T-cell (primary cell): ENCODE measurements around the gene SSR4. TPM values are rescaled to one million over a fixed set of nuclear protein-coding genes. Genes with fewer than 3 reads are reported as not detected.

Experiments
- ATAC-seq, 4 experiments: fragments of 200-7000 bp in 3 of 4; fragments of 150-1000 bp in 1 of 4; cut with Tn5 transposase; replicated peaks in 1 of 4; 1 replicate in 3 of 4; 2 replicates in 1 of 4; pipeline ENCODE4 v1.10.0; 2021; ENCODE audit warnings: moderate library complexity in 3 of 4, mild to moderate bottlenecking in 2 of 4, moderate number of reproducible peaks in 1 of 4
- CTCF ChIA-PET, 2 donors: fragments of 300-600 bp; sonication (Branson Sonifier 250); formaldehyde crosslinking; loops; one replicate each; lab custom pipeline; 2022; ENCODE audit warnings: antibody characterized with exemption in 2 of 2; lab: Charles Lee
- POLR2A ChIA-PET, 2 donors: fragments of 300-600 bp; sonication (Branson Sonifier 250); formaldehyde crosslinking; loops; one replicate each; lab custom pipeline; 2022; ENCODE audit warnings: antibody characterized with exemption in 2 of 2; lab: Charles Lee
- DNase-seq, 35 experiments: peaks; one replicate each; pipeline versions ENCODE4 v3.0.0 to v3.0.0-alpha.2; 2013 to 2023
- H3K27ac ChIP-seq: one replicate; pipeline ENCODE4 v1.5.1; 2013; ENCODE audit warnings: low read length
- H3K27me3 ChIP-seq, 2 experiments: replicated peaks in 1 of 2; 1 replicate in 1 of 2; 2 replicates in 1 of 2; pipeline versions ENCODE4 v1.6.1 to v1.7.0; 2013; ENCODE audit warnings: low read length in 1 of 2, mixed read lengths in 1 of 2; ENCODE audit not compliant: control insufficient read depth in 2 of 2, insufficient read depth in 2 of 2; ENCODE audit errors: extremely low read depth in 1 of 2
- H3K36me3 ChIP-seq, 2 donors: 1 replicate in 1 of 2; 2 replicates in 1 of 2; pipeline versions ENCODE4 v1.6.1 to v1.7.0; 2013; ENCODE audit warnings: low read length in 1 of 2; ENCODE audit not compliant: control insufficient read depth in 2 of 2, insufficient read depth in 1 of 2; ENCODE audit errors: extremely low read depth in 1 of 2
- H3K4me1 ChIP-seq, 2 experiments: 1 replicate in 1 of 2; 2 replicates in 1 of 2; pipeline versions ENCODE4 v1.6.1 to v1.7.0; 2013; ENCODE audit warnings: low read length in 2 of 2, mixed read lengths in 1 of 2; ENCODE audit not compliant: insufficient read depth in 2 of 2, control insufficient read depth in 1 of 2; ENCODE audit errors: extremely low read depth in 1 of 2
- H3K4me3 ChIP-seq, 2 donors: 1 replicate in 1 of 2; 2 replicates in 1 of 2; pipeline versions ENCODE4 v1.5.1 to v1.7.0; 2013; ENCODE audit warnings: mild to moderate bottlenecking in 2 of 2, low read length in 1 of 2, moderate library complexity in 1 of 2; ENCODE audit not compliant: control insufficient read depth in 1 of 2; ENCODE audit errors: extremely low read depth in 1 of 2
- H3K9me3 ChIP-seq: 2 replicates; pipeline ENCODE4 v1.7.0; 2013
- H3K27ac Mint-ChIP-seq, 2 donors: one replicate each; pipeline ENCODE4 v1.8.0; 2020 to 2021; ENCODE audit warnings: mild to moderate bottlenecking in 2 of 2, mixed read lengths in 2 of 2
- H3K27me3 Mint-ChIP-seq, 2 donors: one replicate each; pipeline ENCODE4 v1.8.0; 2021 to 2022; ENCODE audit warnings: mixed read lengths in 2 of 2
- H3K36me3 Mint-ChIP-seq: one replicate; pipeline ENCODE4 v1.8.0; 2021; ENCODE audit warnings: mixed read lengths
- H3K4me1 Mint-ChIP-seq, 3 donors: one replicate each; pipeline ENCODE4 v1.8.0; 2020 to 2022; ENCODE audit warnings: mixed read lengths in 3 of 3, mild to moderate bottlenecking in 1 of 3
- H3K4me3 Mint-ChIP-seq, 3 donors: one replicate each; pipeline ENCODE4 v1.8.0; 2020 to 2022; ENCODE audit warnings: mild to moderate bottlenecking in 3 of 3, mixed read lengths in 3 of 3, moderate library complexity in 3 of 3
- H3K9me3 Mint-ChIP-seq, 3 donors: one replicate each; pipeline ENCODE4 v1.8.0; 2020 to 2022; ENCODE audit warnings: mixed read lengths in 3 of 3
- WGBS: methylation state at CpG from one replicate; pipeline ENCODE4 v1.1.5; 2013; ENCODE audit warnings: missing lambda C conversion rate; ENCODE audit not compliant: insufficient coverage; 5-methylcytosine and 5-hydroxymethylcytosine counted together
- total RNA-seq, 35 experiments: library from RNA in 6 of 35; stranded (reverse) in 6 of 35; fragments of 120-200 nt in 1 of 35; gene quantifications; one replicate each; pipeline versions ENCODE4 v1.2.1 to v1.2.4 and lab custom pipeline; 2013 to 2026

The SSR4 gene
- total RNA-seq, 5 donors from 2014 or later (not counting 1 experiment from before 2014, with no cell fraction given) = 179 to 221 (median 209) TPM

DNA sequence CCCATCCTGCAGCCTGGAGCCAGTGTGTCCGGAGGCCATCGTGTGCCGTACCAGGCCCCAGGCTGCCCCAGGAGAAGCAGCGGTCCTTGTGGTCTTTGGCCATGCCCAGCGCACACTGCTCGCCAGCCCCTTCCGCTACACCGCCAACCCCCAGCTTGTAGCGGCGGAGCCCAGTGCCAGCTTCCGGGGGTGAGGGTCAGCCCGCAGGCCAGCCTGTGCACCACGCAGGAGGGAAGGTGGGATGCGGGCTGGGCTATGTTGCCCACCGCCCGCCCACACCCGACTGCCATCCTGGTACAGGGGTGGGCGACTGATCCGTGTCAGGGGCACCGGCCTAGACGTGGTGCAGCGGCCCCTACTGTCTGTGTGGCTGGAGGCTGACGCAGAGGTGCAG, 21.3 kb upstream of the SSR4 start:
- no peak overlapping the region for H3K4me3 Mint-ChIP-seq
- CTCF ChIA-PET = interaction anchor here in 1 of 2 donors (0.7 kb wide), 1 partner anchor 10 kb away, joined by 3 read pairs; no protein-coding TSS in a partner anchor
- H3K36me3 Mint-ChIP-seq = no peaks in the 10 kb centered on the region
- no peak for DNase-seq
- 100% methylated on average over 3 of the region's 23 CpGs for WGBS
- POLR2A ChIA-PET = no interaction called here
- H3K4me1 Mint-ChIP-seq = no peaks in the 10 kb centered on the region
- H3K4me3 ChIP-seq = no peak overlapping the region
- no peaks in the 10 kb centered on the region for H3K9me3 ChIP-seq
- H3K27me3 ChIP-seq = peaks cover 0 to 10% of the 10 kb centered on the region in 2 experiments
- no peaks in the 10 kb centered on the region for H3K27me3 Mint-ChIP-seq
- H3K36me3 ChIP-seq = no peaks in the 10 kb centered on the region
- no peak overlapping the region for H3K27ac Mint-ChIP-seq
- no peak for ATAC-seq
- H3K9me3 Mint-ChIP-seq = no peaks in the 10 kb centered on the region
- peaks cover 0 to 4% of the 10 kb centered on the region in 2 experiments for H3K4me1 ChIP-seq
- no peak overlapping the region for H3K27ac ChIP-seq

DNA sequence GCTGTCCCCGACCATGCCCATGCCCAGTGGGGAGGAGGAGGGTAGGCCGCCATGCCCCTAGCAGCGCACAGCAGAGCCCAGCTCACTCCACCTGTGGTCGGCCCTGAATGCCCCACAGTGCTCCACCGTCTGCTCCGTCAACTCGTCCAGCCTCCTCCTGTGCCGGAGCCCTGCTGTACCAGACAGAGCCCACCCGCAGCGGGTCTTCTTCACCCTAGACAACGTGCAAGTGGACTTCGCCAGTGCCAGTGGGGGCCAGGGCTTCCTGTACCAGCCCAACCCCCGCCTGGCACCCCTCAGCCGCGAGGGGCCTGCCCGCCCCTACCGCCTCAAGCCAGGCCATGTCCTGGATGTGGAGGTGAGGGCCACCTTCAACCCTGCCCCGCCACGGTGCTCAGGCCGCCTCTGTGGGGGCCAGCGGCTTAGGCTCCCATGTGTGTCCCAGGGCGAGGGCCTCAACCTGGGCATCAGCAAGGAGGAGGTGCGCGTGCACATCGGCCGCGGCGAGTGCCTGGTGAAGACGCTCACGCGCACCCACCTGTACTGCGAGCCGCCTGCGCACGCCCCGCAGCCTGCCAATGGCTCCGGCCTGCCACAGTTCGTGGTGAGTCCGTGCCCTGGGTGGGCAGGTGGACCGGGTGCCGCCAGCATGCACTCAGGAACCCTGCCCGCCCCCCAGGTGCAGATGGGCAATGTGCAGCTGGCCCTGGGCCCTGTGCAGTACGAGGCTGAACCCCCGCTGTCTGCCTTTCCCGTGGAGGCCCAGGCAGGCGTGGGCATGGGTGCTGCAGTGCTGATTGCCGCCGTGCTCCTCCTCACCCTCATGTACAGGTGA, 20.5 kb upstream of the SSR4 start:
- H3K27me3 ChIP-seq = peaks cover 0 to 15% of the 10 kb centered on the region in 2 experiments
- H3K27ac ChIP-seq = no peak overlapping the region
- Mint-ChIP-seq H3K4me3 (no peak overlapping the region), H3K9me3 (no peaks in the 10 kb centered on the region), H3K36me3 (no peaks in the 10 kb centered on the region), H3K4me1 (no peaks in the 10 kb centered on the region), H3K27me3 (no peaks in the 10 kb centered on the region), H3K27ac (no peak overlapping the region)
- no peak for DNase-seq
- no peaks in the 10 kb centered on the region for H3K4me1 ChIP-seq
- H3K9me3 ChIP-seq = no peaks in the 10 kb centered on the region
- ChIA-PET CTCF (no interaction called here), POLR2A (no interaction called here)
- H3K4me3 ChIP-seq = no peak overlapping the region
- ATAC-seq = no peak
- 91% methylated on average over 23 of the region's 48 CpGs for WGBS
- no peaks in the 10 kb centered on the region for H3K36me3 ChIP-seq

DNA sequence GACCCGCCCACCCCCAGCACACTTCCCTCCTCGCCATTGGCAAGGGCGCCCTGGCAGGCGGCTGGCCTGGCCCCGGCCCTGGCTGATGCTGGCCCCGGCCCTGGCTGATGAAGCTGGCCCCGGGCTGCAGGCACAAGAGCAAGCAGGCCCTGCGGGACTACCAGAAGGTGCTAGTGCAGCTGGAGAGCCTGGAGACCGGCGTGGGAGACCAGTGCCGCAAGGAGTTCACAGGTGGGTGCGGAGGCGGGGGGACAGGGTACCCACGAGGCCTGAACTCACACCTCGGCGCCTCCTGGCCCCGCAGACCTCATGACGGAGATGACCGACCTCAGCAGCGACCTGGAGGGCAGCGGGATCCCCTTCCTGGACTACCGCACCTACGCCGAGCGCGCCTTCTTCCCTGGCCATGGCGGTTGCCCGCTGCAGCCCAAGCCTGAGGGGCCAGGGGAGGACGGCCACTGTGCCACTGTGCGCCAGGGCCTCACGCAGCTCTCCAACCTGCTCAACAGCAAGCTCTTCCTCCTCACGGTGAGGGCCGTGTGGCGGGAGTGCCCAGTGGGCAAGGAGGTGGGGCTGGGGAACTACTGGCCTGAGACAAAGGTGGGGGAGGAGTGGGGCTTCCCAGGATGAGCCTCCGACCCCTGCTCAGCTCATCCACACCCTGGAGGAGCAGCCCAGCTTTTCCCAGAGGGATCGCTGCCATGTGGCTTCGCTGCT, 19.7 kb upstream of the SSR4 start:
- ATAC-seq = no peak
- Mint-ChIP-seq H3K27ac (no peak overlapping the region), H3K9me3 (no peaks in the 10 kb centered on the region), H3K4me3 (no peak overlapping the region), H3K4me1 (peaks cover 0 to under 1% (median 0%) of the 10 kb centered on the region in 3 donors), H3K36me3 (no peaks in the 10 kb centered on the region), H3K27me3 (peaks cover 0 to 1% of the 10 kb centered on the region in 2 donors)
- DNase-seq = peak in 1 of 35 experiments; percentile 0
- H3K9me3 ChIP-seq = no peaks in the 10 kb centered on the region
- H3K27ac ChIP-seq = no peak overlapping the region
- CTCF ChIA-PET = interaction anchor here in 1 of 2 donors (1.1 kb wide), 1 partner anchor 11 kb away, joined by 3 read pairs; no protein-coding TSS in a partner anchor
- H3K36me3 ChIP-seq = no peaks in the 10 kb centered on the region
- H3K4me1 ChIP-seq = no peaks in the 10 kb centered on the region
- H3K27me3 ChIP-seq = peaks cover 0 to 19% of the 10 kb centered on the region in 2 experiments
- POLR2A ChIA-PET = no interaction called here
- no peak overlapping the region for H3K4me3 ChIP-seq
- 100% methylated on average over 3 of the region's 37 CpGs for WGBS

DNA sequence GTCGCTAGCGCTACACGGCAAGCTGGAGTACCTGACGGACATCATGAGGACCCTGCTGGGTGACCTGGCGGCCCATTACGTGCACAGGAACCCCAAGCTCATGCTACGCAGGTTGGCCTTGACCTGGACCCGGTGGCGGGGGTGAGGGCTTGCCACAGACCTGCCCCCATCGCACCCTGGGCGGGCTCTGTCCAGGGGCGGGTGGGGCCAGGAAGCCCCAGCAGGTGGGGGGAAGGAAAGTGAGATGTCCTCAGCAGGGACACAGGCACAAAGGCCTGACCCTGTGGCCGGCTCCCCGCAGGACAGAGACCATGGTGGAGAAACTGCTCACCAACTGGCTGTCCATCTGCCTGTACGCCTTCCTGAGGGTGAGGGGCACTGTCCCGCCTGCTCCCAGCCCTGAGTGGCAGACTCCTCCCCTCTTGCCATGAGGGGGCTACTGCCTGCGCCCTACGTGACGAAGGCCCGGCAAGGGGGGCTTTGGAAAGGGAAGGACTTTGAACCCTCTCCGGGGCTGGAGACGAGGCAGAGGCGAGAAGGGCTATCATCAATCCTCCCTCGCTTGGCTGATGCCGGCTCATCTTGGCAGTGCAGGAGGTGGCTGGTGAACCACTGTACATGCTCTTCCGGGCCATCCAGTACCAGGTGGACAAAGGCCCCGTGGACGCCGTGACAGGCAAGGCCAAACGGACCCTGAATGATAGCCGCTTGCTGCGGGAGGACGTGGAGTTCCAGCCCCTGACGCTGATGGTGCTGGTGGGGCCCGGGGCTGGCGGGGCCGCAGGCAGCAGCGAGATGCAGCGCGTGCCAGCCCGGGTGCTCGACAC, 19.0 kb upstream of the SSR4 start:
- H3K4me1 Mint-ChIP-seq = peaks cover 3 to 7% (median 7%) of the 10 kb centered on the region in 3 donors
- Histone ChIP-seq H3K27me3 (peaks cover 0 to 27% of the 10 kb centered on the region in 2 experiments), H3K4me3 (no peak overlapping the region), H3K4me1 (peaks cover 0 to 5% of the 10 kb centered on the region in 2 experiments), H3K9me3 (no peaks in the 10 kb centered on the region), H3K36me3 (no peaks in the 10 kb centered on the region), H3K27ac (no peak overlapping the region)
- H3K36me3 Mint-ChIP-seq = no peaks in the 10 kb centered on the region
- no peak overlapping the region for H3K4me3 Mint-ChIP-seq
- no peaks in the 10 kb centered on the region for H3K9me3 Mint-ChIP-seq
- no peak for ATAC-seq
- ChIA-PET CTCF (interaction anchor here in 1 of 2 donors (1.1 kb wide), 1 partner anchor 12 kb away, joined by 3 read pairs; no protein-coding TSS in a partner anchor), POLR2A (no interaction called here)
- WGBS = 91% methylated on average over 26 of the region's 42 CpGs
- peaks cover 7 to 8% of the 10 kb centered on the region in 2 donors for H3K27me3 Mint-ChIP-seq
- H3K27ac Mint-ChIP-seq = no peak overlapping the region
- peak in 1 of 35 experiments; percentile 2 for DNase-seq

DNA sequence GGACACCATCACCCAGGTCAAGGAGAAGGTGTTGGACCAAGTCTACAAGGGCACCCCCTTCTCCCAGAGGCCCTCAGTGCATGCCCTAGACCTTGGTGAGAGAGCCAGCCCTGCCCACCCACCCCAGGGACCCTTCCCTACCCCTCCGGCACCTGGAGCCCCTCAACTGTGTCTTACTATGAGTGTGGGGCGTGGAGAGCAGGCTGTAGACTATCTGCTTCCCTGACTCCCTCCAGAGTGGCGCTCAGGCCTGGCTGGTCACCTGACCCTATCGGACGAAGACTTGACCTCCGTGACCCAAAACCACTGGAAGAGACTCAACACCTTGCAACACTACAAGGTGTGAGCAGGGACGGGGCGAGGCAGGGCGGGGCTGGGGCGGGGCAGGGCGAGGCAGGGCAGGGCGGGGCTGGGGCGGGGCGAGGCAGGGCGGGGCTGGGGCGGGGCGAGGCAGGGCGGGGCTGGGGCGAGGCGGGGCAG, 18.3 kb upstream of the SSR4 start:
- Histone ChIP-seq H3K9me3 (no peaks in the 10 kb centered on the region), H3K4me1 (peaks cover 0 to 8% of the 10 kb centered on the region in 2 experiments), H3K4me3 (no peak overlapping the region), H3K36me3 (no peaks in the 10 kb centered on the region), H3K27me3 (peaks cover 0 to 30% of the 10 kb centered on the region in 2 experiments), H3K27ac (no peak overlapping the region)
- ChIA-PET CTCF (no interaction called here), POLR2A (no interaction called here)
- Mint-ChIP-seq H3K9me3 (no peaks in the 10 kb centered on the region), H3K4me1 (peaks cover 3 to 7% (median 7%) of the 10 kb centered on the region in 3 donors), H3K4me3 (no peak overlapping the region), H3K27me3 (peaks cover 7 to 8% of the 10 kb centered on the region in 2 donors), H3K36me3 (no peaks in the 10 kb centered on the region), H3K27ac (no peak overlapping the region)
- DNase-seq = no peak
- no peak for ATAC-seq
- WGBS = no CpG with 5 or more reads among the region's 20 CpGs
